H9 (cell line): ENCODE measurements around the gene GIPC3. TPM values are rescaled to one million over a fixed set of nuclear protein-coding genes. Genes with fewer than 3 reads are reported as not detected.

Experiments
- DNase-seq: peaks from one replicate; pipeline ENCODE4 v3.0.0-alpha.2; 2017
- H2AFZ ChIP-seq: one replicate; pipeline ENCODE4 v1.6.1; 2013; ENCODE audit warnings: mild to moderate bottlenecking, low read length, control low read depth, moderate library complexity
- H2AK5ac ChIP-seq: 2 replicates; pipeline ENCODE4 v1.6.1; 2013; ENCODE audit warnings: low read length, control low read depth, mixed read lengths; ENCODE audit not compliant: insufficient read length
- H2BK120ac ChIP-seq: one replicate; pipeline ENCODE4 v1.6.1; 2013; ENCODE audit warnings: low read depth, mild to moderate bottlenecking, low read length, control low read depth, inconsistent platforms; ENCODE audit not compliant: poor library complexity, severe bottlenecking
- H2BK12ac ChIP-seq: 2 replicates; pipeline ENCODE4 v1.6.1; 2013; ENCODE audit warnings: low read length, control low read depth, mixed read lengths, low read depth; ENCODE audit not compliant: insufficient read length
- H2BK15ac ChIP-seq: 2 replicates; pipeline ENCODE4 v1.6.1; 2013; ENCODE audit warnings: low read depth, low read length, control low read depth
- H2BK20ac ChIP-seq: one replicate; pipeline ENCODE4 v1.6.1; 2013; ENCODE audit warnings: low read depth, mild to moderate bottlenecking, low read length, control low read depth, inconsistent platforms; ENCODE audit not compliant: poor library complexity, severe bottlenecking
- H2BK5ac ChIP-seq: 2 replicates; pipeline ENCODE4 v1.6.1; 2013; ENCODE audit warnings: low read length, control low read depth, mixed read lengths; ENCODE audit not compliant: insufficient read length
- H3K14ac ChIP-seq: 2 replicates; pipeline ENCODE4 v1.6.1; 2013; ENCODE audit warnings: low read length, control low read depth; ENCODE audit not compliant: insufficient read depth
- H3K18ac ChIP-seq: 2 replicates; pipeline ENCODE4 v1.6.1; 2013; ENCODE audit warnings: low read depth, mild to moderate bottlenecking, mixed read lengths, low read length, control low read depth; ENCODE audit not compliant: insufficient read length
- H3K23ac ChIP-seq: 2 replicates; pipeline ENCODE4 v1.6.1; 2013; ENCODE audit warnings: low read length, control low read depth, mixed read lengths, low read depth; ENCODE audit not compliant: insufficient read length
- H3K23me2 ChIP-seq: 2 replicates; pipeline ENCODE4 v1.6.1; 2013; ENCODE audit warnings: low read depth, mild to moderate bottlenecking, mixed read lengths, low read length, control low read depth; ENCODE audit not compliant: insufficient read length, poor library complexity, severe bottlenecking
- H3K27ac ChIP-seq: 2 replicates; pipeline ENCODE4 v1.5.1; 2013; ENCODE audit warnings: low read length, control low read depth, mixed read lengths, low read depth; ENCODE audit not compliant: insufficient read length
- H3K27me3 ChIP-seq: 2 replicates; pipeline ENCODE4 v1.6.1; 2013; ENCODE audit warnings: low read length, control low read depth, inconsistent platforms; ENCODE audit not compliant: insufficient read depth
- H3K4ac ChIP-seq: 2 replicates; pipeline ENCODE4 v1.6.1; 2013; ENCODE audit warnings: low read depth, mild to moderate bottlenecking, control low read depth, inconsistent platforms, low read length, moderate library complexity
- H3K4me1 ChIP-seq: 2 replicates; pipeline ENCODE4 v1.6.1; 2013; ENCODE audit warnings: low read length, control low read depth, inconsistent platforms; ENCODE audit not compliant: insufficient read depth
- H3K4me2 ChIP-seq: 2 replicates; pipeline ENCODE4 v1.6.1; 2013; ENCODE audit warnings: low read length, control low read depth, mixed read lengths; ENCODE audit not compliant: insufficient read length, insufficient read depth
- H3K56ac ChIP-seq: 2 replicates; pipeline ENCODE4 v1.6.1; 2013; ENCODE audit warnings: low read depth, mild to moderate bottlenecking, mixed read lengths, low read length, control low read depth; ENCODE audit not compliant: insufficient read length
- H3K79me1 ChIP-seq: 2 replicates; pipeline ENCODE4 v1.6.1; 2013; ENCODE audit warnings: low read depth, mild to moderate bottlenecking, moderate library complexity, low read length, control low read depth, inconsistent platforms; ENCODE audit not compliant: insufficient read depth, poor library complexity, severe bottlenecking
- H3K79me2 ChIP-seq: 2 replicates; pipeline ENCODE4 v1.6.1; 2013; ENCODE audit warnings: low read length, control low read depth, inconsistent platforms; ENCODE audit not compliant: insufficient read depth
- H3K9ac ChIP-seq: 2 replicates; pipeline ENCODE4 v1.6.1; 2013; ENCODE audit warnings: low read length, control low read depth, mixed read lengths; ENCODE audit not compliant: insufficient read length; ENCODE audit errors: extremely low read depth
- H3K9me3 ChIP-seq: one replicate; pipeline ENCODE4 v1.6.1; 2013; ENCODE audit warnings: low read depth, low read length, inconsistent platforms; ENCODE audit not compliant: control insufficient read depth
- H3T11ph ChIP-seq: one replicate; pipeline ENCODE4 v1.6.1; 2013; ENCODE audit warnings: mild to moderate bottlenecking, low read length, control low read depth, inconsistent platforms
- H4K20me1 ChIP-seq: one replicate; pipeline ENCODE4 v1.6.1; 2013; ENCODE audit not compliant: control insufficient read depth, insufficient read length, insufficient read depth
- H4K5ac ChIP-seq: 2 replicates; pipeline ENCODE4 v1.6.1; 2013; ENCODE audit warnings: low read depth, mild to moderate bottlenecking, mixed read lengths, low read length, control low read depth; ENCODE audit not compliant: insufficient read length
- H4K8ac ChIP-seq: replicated peaks from 2 replicates; pipeline ENCODE4 v1.6.1; 2013; ENCODE audit warnings: low read length, control low read depth, mixed read lengths, low read depth; ENCODE audit not compliant: insufficient read length
- H4K91ac ChIP-seq: 2 replicates; pipeline ENCODE4 v1.6.1; 2013; ENCODE audit warnings: low read depth, mild to moderate bottlenecking, moderate library complexity, mixed read lengths, low read length, control low read depth; ENCODE audit not compliant: insufficient read length
- H3K27ac Mint-ChIP-seq, 3 experiments: 2 replicates in 2 of 3; 3 replicates in 1 of 3; pipeline ENCODE4 v1.8.0; 2020 to 2021; ENCODE audit warnings: mixed read lengths in 3 of 3, mild to moderate bottlenecking in 1 of 3, moderate library complexity in 1 of 3
- H3K27me3 Mint-ChIP-seq: 2 replicates; pipeline ENCODE4 v1.8.0; 2021; ENCODE audit warnings: low read depth, mild to moderate bottlenecking, moderate library complexity, mixed read lengths
- H3K36me3 Mint-ChIP-seq, 3 experiments: 2 replicates in 2 of 3; 3 replicates in 1 of 3; pipeline ENCODE4 v1.8.0; 2020 to 2021; ENCODE audit warnings: low read depth in 3 of 3, mixed read lengths in 3 of 3; ENCODE audit not compliant: insufficient read depth in 1 of 3
- H3K4me1 Mint-ChIP-seq, 2 experiments: 2 replicates each; pipeline ENCODE4 v1.8.0; 2020; ENCODE audit warnings: mixed read lengths in 2 of 2
- H3K4me3 Mint-ChIP-seq, 2 experiments: 2 replicates in 1 of 2; 3 replicates in 1 of 2; pipeline ENCODE4 v1.8.0; 2020 to 2021; ENCODE audit warnings: mild to moderate bottlenecking in 2 of 2, mixed read lengths in 2 of 2, moderate library complexity in 1 of 2
- H3K9me3 Mint-ChIP-seq, 2 experiments: 2 replicates in 1 of 2; 3 replicates in 1 of 2; pipeline ENCODE4 v1.8.0; 2020; ENCODE audit warnings: mild to moderate bottlenecking in 2 of 2, mixed read lengths in 2 of 2, moderate library complexity in 1 of 2
- WGBS: extraction: QIAGEN DNeasy Blood & Tissue Kit; methylation state at CpG from one replicate; pipeline ENCODE4 v1.1.7; 2013; ENCODE audit warnings: missing lambda C conversion rate, low lambda C conversion rate, mixed read lengths; ENCODE audit not compliant: insufficient read length; ENCODE audit errors: extremely low coverage; 5-methylcytosine and 5-hydroxymethylcytosine counted together
- total RNA-seq: library from RNA; stranded (reverse); gene quantifications from 2 replicates; pipeline ENCODE4 v1.2.1, GENCODE V29; 2021
- TF ChIP-seq, protein P1 (sequence below): fragments of 200-600 bp; sonication (generic); conservative IDR thresholded peaks from 3 replicates; pipeline ENCODE4 v1.8.0; 2021; ENCODE audit warnings: antibody characterized with exemption, mild to moderate bottlenecking

The GIPC3 gene
- total RNA-seq, 1 experiment from 2014 or later, result 1.6 TPM

DNA sequence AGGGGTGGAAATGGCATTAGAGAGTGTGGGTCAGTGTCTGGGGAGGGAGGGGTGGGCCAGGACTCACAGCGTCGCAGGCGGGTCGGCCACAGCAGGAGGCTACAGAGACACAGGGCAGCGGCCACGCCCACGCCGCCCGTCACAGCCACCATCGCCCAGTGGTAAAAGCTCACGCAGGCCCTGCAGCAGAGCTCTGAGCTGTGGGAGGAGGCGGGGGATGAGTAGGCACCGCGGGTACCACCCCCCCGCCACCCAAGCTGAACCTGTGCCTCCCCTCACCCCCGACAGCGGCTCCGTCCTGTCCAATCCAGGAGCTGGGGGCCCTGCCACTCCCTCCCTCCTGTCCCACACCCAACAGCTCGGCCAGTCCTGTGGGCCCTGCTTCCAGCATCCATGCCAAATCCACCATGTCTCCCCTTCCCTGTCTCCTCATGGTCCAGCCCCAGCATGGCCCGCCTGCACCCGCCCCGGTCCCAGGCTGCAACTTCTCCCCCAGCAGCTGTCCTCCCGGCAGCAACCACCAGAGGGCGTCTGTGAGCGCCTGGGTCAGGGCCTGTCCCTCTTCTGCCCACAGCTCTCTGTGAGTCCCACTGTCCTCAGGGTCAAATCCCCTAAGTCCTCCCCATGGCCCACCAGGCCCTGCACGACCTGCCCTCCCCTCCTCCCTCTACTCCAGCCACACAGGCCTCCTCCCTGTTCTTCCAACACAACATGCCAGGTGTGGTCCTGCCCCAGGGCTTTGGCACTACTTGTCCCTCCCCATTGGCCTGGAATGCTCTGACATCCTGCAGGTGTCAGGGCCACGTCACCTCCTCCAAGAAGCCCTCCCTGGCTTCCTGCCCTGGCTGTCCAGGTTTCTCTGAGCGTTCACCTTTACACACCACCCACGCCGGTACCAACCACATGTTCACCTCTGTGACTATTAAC lies 40.3 kb upstream of the GIPC3 start:
- no peaks in the 10 kb centered on the region for H3K27me3 Mint-ChIP-seq
- Histone ChIP-seq H3K4me1 (no peaks in the 10 kb centered on the region), H3K9ac (no peak overlapping the region), H3K27ac (no peak overlapping the region), H3K23ac (no peak overlapping the region), H3K4ac (no peak overlapping the region), H4K20me1 (no peaks in the 10 kb centered on the region), H4K8ac (no peak overlapping the region), H2BK120ac (no peak overlapping the region), H2BK12ac (no peak overlapping the region), H2BK5ac (no peak overlapping the region), H3K79me1 (no peaks in the 10 kb centered on the region), H3K56ac (no peak overlapping the region), H3T11ph (no peak overlapping the region), H2AFZ (no peak overlapping the region), H3K27me3 (no peaks in the 10 kb centered on the region), H2BK15ac (no peak overlapping the region), H3K23me2 (no peaks in the 10 kb centered on the region), H4K5ac (no peak overlapping the region), H2AK5ac (no peak overlapping the region), H3K4me2 (no peak overlapping the region), H4K91ac (no peak overlapping the region), H3K14ac (no peak overlapping the region), H2BK20ac (no peak overlapping the region), H3K18ac (no peak overlapping the region), H3K79me2 (no peaks in the 10 kb centered on the region), H3K9me3 (no peaks in the 10 kb centered on the region)
- H3K36me3 Mint-ChIP-seq, result peaks cover 2 to 10% (median 9%) of the 10 kb centered on the region in 3 experiments; a peak in 6 of 7 replicates
- H3K9me3 Mint-ChIP-seq, result no peaks in the 10 kb centered on the region
- no CpG with 5 or more reads among the region's 30 CpGs for WGBS
- H3K4me3 Mint-ChIP-seq, result no peak overlapping the region
- H3K27ac Mint-ChIP-seq, result peak overlapping the region in 1 of 3 experiments; percentile 44; a peak in 2 of 7 replicates
- peak; percentile 90 for DNase-seq
- peaks cover 2 to 3% of the 10 kb centered on the region in 2 experiments; a peak in 1 of 4 replicates for H3K4me1 Mint-ChIP-seq
- TF ChIP-seq, protein P1, sequence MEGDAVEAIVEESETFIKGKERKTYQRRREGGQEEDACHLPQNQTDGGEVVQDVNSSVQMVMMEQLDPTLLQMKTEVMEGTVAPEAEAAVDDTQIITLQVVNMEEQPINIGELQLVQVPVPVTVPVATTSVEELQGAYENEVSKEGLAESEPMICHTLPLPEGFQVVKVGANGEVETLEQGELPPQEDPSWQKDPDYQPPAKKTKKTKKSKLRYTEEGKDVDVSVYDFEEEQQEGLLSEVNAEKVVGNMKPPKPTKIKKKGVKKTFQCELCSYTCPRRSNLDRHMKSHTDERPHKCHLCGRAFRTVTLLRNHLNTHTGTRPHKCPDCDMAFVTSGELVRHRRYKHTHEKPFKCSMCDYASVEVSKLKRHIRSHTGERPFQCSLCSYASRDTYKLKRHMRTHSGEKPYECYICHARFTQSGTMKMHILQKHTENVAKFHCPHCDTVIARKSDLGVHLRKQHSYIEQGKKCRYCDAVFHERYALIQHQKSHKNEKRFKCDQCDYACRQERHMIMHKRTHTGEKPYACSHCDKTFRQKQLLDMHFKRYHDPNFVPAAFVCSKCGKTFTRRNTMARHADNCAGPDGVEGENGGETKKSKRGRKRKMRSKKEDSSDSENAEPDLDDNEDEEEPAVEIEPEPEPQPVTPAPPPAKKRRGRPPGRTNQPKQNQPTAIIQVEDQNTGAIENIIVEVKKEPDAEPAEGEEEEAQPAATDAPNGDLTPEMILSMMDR, result peak; percentile 97
